Measurements from ENCODE around the gene HSPA2.

Gene HSPA2

GRCh38 chr14:64581817-64582216 is 41.3 kb downstream of the HSPA2 start:
- in situ Hi-C loops (cut with MboI; ENCODE audit: low sequenced_read_pairs, unreplicated experiment): no loop called here
- DNase-seq (ENCODE audit: low spot score): no peak
- no peak for TF ChIP-seq CTCF (IDR thresholded peaks at IDR 0.05; ENCODE audit: borderline replicate concordance, control extremely low read depth, extremely low read depth, insufficient read depth, missing control alignments)

- no peak for DNase-seq (ENCODE audit: low spot score)
- TF ChIP-seq CTCF (IDR thresholded peaks at IDR 0.05; ENCODE audit: borderline replicate concordance, control extremely low read depth, extremely low read depth, insufficient read depth, missing control alignments): no peak
- in situ Hi-C loops (cut with MboI; ENCODE audit: low sequenced_read_pairs, unreplicated experiment): no loop called here
These were observed 43.6 kb downstream of the HSPA2 start for GRCh38 chr14:64584190-64584589.

GRCh38 chr14:64591809-64592208 is 51.3 kb downstream of the HSPA2 start:
- TF ChIP-seq CTCF (IDR thresholded peaks at IDR 0.05; ENCODE audit: borderline replicate concordance, control extremely low read depth, extremely low read depth, insufficient read depth, missing control alignments): no peak
- no peak for DNase-seq (ENCODE audit: low spot score)
- in situ Hi-C loops (cut with MboI; ENCODE audit: low sequenced_read_pairs, unreplicated experiment): no loop called here

Measured in GM13976 (cell line).